ENCODE data around the gene ZNF282.

Gene ZNF282

DNA sequence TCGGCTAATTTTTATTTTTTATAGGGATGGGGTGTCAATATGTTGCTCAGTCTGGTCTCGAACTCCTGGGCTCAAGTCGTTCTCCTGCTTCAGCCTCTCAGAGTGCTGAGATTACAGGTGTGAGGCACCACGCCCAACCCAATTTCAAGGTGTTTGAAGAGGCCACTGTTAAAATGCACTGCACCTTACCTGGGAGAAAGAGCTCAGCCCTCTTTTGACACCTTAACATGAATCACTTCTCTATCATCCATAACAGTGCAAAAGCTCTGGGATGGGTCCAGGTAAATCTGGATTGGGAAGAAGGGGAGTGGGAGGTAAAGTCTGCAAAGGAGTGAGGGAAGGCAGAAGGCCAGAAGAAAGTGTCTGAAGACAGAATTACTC is 557 bp upstream of the ZNF282 start:
- no peak for DNase-seq

DNA sequence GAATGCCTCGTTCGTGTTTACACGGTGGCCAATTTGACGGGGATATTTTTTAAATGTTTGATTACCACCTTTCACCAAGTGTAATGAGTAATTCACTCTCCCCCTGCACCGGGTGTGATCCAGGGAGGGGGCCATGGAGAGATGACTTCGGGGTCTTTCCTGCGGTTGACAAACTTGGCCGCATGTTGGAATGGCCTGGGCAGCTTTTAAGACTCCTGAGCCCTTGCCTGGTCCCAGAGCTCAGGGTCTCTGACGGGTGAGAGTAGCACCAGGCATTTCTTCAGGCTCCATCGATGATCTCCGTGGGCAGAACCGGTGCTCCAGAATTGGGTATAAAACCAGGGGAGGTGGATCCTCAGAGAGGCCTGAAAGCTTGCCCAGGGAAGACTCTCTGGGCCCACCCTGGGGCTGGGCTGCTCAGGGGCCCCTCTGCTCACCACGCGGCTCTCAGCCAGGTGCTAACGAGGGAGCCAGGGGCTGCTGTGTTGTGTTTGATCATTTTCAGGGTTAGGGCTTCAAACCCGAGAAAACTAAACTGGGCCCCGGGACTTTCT is 882 bp downstream of the ZNF282 start:
- no peak for DNase-seq

DNA sequence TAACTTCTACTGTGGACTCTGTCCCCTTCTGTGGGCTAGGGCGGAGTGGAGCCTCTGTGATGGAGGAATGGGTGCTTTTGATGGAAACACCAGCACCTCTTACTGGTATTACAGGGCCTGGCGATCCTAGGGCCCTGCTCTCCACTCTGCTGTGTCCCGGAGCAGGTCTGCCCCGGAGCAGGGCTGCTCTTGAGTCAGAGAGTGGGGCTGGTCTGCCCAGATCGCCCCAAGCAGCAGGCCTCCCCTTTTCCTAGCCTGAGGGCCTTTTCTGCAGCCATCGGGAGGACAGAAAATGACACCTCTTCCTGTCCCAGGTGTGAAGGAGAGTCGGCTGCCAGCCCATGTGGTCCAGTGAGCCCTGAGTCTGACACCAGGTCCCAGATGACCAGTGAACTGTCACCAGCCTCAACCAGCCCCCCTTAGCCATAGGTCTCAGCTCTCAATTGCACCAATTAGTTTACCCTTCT is 1.4 kb downstream of the ZNF282 start:
- DNase-seq: peak; percentile 22

DNA sequence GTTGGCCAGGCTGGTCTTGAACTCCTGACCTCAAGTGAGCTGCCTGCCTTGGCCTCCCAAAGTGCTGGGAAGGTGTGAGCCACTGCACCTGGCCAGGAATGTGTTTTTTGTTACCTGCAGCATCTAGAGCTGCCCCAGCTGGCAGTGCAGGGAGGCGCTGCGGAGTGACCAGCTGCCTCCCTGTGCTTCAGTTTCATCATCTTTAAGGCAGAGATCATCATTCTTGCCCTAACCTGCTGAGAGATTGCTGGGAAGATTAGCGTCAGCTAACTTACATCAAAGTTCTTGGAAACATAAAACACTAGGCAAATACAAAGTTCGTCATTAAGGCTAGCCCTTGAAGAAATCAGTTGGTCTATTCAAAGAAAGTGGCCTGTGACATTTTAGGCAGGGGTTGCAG is 2.3 kb downstream of the ZNF282 start:
- no peak for DNase-seq

DNA sequence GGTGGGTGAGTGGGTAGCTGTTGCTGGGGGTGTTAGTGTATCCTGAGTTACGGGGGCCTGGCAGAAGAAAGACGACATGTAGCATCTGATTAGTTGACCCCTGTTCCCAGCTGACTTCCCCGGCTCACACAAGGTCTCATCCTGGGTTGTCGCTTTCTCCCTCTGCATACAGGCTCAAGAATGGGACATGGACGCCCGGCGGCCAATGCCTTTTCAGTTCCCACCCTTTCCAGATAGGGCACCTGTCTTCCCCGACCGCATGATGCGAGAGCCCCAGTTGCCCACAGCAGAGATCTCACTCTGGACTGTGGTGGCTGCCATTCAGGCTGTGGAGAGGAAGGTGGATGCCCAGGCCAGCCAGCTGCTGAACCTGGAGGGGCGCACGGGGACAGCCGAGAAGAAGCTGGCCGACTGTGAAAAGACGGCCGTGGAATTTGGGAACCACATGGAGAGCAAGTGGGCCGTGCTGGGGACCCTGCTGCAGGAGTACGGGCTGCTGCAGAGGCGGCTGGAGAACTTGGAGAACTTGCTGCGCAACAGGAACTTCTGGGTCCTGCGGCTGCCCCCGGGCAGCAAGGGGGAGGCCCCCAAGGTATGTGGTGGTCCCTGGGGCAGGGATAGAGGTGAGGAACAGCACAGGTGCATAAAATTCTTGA is 2.9 kb downstream of the ZNF282 start:
- no peak for DNase-seq

DNA sequence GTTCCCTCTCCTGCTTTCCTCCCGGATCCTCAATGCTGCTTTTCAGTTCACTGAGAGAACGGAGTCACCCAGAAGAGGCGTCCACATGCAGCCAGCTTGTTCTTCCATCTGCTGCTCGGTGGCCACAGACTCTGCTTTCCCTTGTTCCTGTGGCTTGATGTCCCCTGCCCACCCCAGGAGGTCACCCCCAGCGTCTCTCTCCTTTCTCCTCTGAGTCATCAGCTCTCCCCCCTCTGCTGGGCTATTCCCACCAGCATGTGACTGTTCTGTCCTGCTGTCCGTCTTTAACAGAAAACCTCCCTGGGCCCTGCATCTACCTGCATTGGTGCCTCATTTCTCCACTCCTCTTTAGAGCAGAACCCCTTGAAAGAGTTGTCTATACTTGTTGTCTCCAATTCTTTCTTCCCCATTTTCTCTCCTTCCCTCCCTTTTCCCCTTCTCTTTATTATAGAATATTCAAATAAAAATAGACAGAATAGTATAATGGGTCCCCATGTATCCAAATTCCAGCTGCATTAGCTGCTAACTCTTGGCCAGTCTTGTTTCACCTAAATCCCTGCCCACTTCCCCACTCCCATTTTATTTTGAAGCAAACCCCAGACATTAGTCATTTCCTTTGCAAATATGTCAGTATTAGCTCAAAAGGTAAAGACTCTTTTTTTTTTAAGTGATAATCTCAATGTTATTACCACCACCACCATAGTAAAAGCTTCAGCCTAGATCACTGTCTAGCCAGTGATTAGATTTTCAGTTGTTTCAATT is 4.1 kb downstream of the ZNF282 start:
- DNase-seq: no peak

DNA sequence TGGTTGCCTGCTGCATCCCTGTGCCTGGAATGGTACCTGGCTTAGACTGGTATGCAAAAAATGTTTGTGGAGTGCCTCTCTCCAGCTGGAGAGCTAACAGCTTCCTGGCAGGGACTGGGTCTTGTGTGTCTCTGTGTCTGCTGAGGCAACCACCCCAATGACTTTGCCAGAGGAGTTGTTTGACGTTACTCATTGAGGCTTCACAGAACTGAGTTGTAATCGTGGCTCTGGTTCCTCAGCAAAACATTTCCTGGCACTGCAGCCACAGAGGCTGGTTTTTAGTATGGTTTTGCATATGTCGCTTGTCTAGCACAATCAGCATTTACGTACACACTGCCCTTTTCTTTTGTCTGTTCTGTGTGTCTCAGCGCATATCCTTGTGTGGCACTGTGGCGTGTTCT is 7.5 kb downstream of the ZNF282 start:
- DNase-seq: no peak

DNA sequence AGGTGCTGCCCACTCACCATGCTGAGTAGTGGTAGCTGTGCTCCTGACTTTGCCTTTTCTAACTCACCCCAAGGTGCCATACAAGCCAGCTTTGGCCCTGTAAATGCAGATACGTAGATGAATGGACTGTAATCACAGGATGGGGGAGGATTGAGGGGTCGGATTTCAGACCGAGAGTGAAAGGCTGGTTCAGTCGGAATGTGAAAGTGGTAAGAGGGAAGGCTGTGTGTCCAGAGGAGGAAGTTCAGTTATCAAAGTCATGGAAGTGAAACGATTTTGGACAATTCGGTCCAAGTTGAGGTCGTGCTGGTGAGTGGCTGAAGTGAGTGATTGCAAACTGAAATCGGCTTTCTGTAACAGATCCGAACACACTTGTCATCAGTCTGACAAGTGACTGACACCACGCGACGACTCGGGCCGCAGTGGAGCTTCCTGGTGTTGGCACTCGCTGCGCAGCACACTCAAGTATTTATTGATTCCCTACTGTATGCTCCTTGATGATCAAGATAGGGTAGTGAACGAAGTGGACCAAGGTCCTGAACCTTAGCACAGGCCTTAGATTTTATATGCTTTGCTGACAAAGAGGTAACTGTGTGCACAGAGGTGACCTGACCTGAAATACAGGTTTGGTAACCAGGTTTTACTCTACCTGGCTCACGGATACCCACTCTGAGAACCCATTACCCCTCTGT is 10.5 kb downstream of the ZNF282 start:
- no peak for DNase-seq

DNA sequence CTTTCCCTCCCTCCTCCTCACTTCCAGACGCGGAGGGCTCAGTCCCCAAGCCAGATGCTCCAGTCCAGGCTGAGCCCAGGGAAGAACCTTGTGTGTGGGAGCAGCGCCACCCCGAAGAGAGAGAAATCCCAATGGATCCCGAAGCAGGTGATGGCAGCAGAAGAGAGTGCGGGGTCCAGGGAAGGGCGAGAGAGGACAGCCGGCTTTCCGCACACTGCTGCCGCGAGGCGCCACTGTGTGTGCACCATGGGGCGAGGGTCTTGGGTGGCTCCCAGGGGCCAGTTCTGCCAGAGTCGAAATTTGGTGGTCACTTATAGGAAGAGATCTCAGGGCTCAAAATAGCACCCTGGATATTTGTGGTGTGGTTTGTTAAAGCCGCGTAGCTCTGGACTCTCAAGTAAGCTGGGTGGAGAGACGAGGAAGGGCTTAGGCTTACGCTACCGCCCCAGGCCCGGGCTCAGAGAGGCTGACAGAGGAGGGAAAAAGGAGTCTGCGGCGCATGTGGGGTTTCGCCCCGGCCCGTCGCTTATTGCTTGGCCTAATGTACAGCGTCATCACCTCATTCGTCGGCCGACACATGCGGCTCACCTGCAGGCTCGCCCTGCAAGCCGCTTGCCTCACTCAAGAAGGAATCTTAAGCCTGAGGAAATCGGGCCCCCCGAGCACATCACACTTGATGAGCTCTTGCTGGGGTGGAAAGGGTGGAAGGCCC is 12.1 kb downstream of the ZNF282 start:
- no peak for DNase-seq

DNA sequence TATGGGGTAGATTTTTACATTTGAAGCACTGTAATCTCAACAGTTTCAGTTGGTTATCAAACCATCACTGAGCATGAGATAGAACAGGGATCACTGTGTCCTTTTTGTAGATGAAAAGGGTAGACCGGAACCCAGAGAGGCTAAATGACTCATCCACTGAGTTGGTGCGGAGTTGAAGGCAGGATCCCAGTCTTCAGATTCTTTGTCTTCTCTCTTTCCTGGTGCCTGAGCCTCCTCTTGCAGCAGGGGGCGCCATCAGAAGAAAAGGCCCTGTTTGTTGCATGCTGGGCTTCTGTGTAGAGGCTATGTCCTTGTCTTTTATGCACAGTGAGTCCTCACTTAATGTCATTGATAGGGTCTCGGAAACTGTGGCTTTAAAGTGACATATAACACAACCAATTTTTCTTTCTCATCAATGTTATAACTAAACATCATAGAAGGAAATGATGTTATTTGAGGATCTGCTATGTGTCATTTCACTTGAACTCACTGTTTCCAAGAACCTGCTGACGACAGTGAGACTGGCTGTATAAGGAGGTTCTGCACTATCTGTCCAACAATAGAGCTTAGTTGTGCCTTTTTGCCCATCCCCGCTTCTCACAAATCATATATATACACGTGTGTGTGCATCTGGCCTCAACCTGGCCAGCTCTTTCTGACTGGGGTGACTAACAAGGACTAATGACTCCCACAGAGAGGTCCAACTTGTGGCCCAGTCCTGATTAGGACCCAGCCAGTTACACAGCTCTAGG is 14.3 kb downstream of the ZNF282 start:
- DNase-seq: peak; percentile 82

DNA sequence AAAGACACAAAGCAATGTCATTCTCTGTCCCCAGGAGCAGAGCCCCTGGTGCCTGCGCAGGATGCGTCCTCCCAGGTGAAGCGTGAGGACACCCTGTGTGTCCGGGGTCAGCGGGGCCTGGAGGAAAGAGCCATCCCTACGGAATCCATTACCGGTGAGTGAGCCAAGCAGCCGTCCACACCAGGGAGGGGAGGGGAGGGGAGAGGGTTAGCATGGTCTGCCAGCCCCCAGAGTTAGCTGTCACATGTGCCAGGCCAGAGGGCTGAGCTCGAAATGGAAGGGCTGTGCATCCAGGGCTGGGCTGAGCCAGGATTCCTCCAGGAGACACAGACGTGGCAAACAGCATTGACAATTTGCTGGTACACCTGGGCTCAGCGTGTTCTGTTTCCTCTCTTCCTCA is 15.2 kb downstream of the ZNF282 start:
- DNase-seq: no peak

DNA sequence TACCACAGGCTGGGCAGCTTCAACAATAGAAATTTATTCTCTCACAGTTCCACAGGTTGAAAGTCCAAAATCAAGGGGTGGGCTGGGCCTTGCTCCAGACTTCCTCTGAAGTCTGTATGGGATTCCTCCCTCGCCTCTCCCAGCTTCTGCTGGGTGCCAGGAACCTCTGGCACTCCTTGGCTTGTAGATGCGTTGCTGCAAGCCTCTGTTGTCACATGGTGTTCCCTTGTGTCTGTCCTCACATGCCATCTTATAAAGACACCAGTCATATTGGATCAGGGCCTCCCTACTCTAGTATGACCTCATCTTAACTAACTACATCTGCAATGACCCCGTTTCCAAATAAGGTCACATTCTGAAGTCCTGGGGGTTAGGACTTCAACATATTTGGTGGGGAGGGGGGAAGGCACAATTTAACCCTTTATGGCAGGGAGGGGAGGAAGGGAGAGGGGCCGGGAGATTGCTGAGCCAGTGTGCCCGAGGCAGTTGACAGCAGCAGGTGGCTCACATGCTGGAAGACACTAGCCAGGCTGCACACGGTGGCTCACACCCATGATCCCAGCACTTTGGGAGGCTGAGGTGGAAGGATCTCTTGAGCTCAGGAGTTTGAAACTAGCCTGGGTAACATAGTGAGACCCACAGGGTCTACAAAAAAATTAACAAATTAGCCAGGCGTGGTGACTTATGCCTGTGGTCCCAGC is 18.8 kb downstream of the ZNF282 start:
- no peak for DNase-seq

DNA sequence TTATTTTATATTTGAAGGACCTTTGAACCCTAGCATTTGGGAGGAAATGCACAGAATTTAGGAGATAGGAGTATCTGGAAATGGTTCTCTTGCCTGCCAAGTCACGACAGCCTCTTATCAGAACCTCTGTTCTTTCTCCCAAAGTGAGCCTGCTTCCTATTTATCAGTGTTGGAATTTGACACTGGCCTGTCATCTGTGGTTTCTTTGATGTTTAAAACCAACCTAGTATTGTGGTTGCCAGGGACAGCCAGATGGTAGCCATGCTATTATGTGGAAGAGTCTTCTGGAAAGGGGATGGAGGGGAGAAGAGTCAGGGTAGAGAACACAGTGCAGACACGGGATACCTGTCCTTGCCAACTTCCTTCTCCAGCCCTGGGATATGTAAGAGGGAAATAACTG is 21.1 kb downstream of the ZNF282 start:
- no peak for DNase-seq

DNA sequence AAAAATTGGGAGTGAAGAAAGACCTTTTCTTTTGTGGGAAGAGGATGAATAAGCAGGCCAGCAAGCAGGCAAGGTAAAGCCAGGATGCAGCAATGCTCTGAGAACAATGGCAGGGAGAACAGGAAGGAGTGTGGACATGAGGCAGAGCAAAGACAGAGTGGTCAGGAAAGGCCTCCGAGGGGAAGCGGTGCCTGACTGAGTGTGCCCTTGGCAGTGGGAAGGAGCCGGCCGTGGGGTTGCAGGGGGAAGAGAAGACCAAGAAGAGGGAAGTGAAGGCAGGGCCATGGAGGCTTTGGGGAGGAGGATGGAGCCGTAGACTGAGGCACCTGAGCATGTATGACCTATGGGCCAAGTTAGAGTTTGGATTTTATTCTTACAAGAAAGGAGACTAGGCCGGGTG is 22.2 kb downstream of the ZNF282 start:
- no peak for DNase-seq

DNA sequence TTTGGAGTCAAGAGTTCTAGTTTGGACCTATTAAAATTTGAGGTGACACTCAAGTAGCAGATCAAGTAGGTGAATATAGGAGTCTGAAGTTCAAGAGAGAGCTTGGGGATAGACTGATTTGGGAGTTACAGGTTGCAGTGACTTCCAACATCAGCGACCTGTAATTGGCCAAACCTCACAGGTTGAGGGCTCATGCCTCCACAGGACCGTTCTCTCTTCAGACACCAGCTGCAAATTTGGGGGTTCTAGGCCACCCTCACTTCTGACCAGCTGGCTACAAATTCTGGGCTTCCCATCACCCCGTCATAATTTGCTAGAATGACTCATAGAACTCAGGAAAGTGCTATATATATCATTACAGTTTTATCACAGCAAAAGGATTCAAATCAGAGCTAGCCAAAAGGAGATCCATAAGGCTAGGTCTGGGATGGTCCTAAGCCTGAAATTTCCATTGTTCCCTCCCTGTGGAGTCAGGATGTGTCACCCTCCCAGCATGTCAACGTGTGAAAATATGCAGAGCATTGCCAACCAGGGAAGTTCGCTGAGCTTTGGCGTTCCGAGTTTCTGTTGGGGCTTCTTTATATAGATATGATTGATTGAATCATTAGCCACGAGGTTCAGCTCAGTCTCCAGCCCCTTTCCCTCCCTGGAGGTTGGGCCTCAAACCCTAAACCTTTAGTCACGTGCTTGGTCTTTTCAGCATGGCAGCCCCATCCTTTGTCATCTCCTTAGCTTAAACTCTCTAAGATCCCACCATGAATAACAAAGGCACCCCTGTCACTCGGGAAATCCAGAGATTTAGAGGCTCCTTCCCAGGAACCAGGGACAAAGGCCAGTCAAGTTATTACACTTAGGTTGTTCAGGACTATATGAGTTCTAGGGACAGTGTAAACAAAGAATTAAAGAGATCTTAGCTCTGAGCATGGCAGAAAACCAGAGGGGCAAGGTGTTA is 23.4 kb downstream of the ZNF282 start:
- DNase-seq: no peak

DNA sequence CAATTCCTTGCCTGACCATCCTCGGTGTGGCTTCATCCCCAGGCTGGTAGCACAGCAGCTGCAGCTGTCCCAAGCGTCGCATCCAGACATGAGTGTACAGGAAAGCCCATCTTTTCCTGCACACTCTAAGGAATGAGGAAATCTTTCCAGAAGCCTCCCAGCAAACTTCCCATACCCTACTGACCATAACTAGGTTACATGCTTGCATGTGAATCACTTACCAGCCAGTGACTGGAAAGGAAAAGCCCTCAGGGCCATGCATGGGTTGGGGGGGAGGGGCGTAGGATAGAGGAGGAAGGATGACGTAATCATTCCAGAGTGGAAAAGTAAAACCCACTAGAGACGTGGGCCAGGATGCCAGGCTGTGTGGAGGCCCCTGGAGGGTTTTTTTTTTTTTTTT is 25.2 kb downstream of the ZNF282 start:
- DNase-seq: peak; percentile 24

DNA sequence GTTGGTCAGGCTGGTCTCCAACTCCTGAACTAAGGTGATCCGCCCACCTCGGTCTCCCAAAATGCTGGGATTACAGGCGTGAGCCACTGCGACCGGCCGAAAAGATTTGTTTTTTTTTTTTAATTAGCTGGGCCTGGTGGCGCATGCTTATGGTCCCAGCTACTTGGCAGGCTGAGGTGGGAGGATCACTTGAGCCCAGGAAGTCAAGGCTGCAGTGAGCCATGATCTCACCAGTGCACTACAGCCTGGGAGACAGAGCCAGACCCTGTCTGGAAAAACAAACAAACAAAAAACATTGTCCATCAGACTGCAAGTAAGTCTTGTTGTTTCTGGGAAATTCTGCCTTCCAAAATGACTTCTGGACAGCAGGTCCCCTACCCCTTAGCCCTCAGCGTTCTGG is 27.8 kb downstream of the ZNF282 start:
- no peak for DNase-seq

DNA sequence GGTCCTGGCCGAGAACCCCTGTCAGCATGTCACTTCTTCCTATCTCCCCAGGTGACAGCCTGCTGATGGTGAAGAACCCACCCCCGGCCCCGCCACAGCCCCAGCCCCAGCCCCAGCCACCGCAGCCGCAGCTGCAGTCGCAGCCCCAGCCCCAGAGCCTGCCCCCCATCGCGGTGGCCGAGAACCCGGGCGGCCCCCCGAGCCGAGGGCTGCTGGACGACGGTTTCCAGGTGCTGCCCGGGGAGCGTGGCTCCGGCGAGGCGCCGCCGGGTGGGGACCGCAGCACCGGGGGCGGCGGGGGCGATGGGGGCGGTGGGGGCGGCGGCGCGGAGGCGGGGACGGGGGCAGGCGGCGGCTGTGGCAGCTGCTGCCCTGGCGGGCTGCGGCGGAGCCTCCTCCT is 28.4 kb downstream of the ZNF282 start:
- DNase-seq: no peak

DNA sequence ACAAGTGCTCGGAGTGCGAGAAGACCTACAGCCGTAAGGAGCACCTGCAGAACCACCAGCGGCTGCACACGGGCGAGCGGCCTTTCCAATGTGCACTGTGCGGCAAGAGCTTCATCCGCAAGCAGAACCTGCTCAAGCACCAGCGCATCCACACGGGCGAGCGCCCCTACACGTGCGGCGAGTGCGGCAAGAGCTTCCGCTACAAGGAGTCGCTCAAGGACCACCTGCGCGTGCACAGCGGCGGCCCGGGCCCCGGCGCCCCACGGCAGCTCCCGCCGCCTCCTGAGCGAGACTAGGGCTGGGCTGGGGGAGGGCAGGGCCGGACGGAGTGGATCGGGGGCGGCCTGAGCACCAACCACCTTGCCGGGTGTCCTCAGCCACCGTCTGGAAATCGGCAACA is 29.0 kb downstream of the ZNF282 start:
- DNase-seq: no peak

DNA sequence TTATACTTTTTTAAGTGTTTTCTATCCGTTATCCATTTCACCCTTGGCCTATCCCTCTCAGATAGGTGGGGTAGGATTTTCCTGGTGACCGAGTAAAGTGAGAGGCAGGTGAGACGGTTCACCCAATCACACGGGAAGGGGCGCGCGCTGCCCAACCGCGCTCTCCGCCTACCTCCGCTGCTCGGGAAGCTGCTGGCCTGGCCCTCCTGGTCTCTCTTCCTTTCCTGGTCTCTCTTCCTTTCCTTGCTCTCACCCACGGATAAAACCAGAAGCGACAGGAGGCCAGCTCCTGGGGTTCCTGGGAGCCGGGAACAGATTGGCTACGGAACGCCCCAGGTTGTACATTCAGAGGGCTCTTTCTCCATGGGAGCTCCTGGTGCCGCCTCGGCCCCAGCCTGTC is 29.8 kb downstream of the ZNF282 start:
- no peak for DNase-seq

DNA sequence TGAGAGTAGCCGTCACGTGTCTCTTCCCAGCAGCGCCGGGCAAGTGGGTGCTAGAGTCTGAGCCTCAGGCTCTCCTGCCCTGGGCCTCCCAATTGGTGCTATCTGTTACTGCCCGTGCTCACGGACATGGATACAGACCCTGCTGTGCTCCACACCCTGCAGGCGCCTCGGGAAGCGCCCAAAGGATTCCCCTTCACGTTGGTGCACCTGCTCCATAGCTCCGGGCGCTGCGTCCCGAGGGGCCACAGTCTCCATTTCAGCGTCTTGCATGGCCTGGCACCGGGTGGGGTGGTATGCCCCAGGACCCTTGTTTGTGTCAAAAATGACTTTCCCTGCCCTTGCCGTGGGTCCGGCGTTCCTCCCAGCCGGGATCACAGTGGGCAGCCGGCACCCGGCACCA is 30.3 kb downstream of the ZNF282 start:
- no peak for DNase-seq
